Right lobe of liver (tissue), 4 donors: Measurements from ENCODE around the gene FMC1.

Source experiments
- CTCF ChIP-seq, 4 donors: fragments of 200-600 bp in 3 of 4; fragments of 450-650 bp in 1 of 4; IDR thresholded peaks; one replicate each; pipeline versions ENCODE4 v1.5.1 to v1.8.0; 2016 to 2022; ENCODE audit warnings: antibody characterized with exemption in 4 of 4, mild to moderate bottlenecking in 2 of 4
- POLR2A ChIP-seq: fragments of 450-650 bp; IDR thresholded peaks from one replicate; pipeline ENCODE4 v1.6.1; 2017; ENCODE audit warnings: antibody characterized with exemption, mild to moderate bottlenecking
- donor health status: DM: no; HTN: no; CAD: no.
- donor health status: DM: no; HTN: no; CAD: no.
- donor health status: DM: no; HTN: yes; CAD: no.

DNA sequence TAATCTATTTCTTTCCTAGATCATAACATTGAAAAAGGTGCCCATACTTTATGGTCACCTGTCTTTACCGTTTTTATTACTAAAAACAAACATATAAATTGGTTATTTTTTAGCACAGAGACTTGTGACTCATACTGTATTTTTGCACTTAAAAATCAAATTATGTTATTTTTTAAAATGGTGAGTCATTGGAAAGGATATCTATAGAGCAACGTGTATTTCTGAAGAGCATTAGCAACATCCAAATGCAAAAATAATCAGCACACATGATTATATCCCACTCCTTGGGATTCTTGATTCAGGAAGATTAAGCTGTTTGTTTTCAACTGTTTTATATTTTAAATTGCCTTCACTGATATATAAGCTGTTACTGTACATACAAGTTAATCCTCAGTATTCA, 40.7 kb upstream of the FMC1 start:
- no peak for TF ChIP-seq CTCF (IDR thresholded peaks at IDR 0.05)
- TF ChIP-seq POLR2A, result no peak
